HG02763 (cell line): ENCODE data around the gene APPL2.
"Not testable (repeated sequence)": the region's sequence is repeated elsewhere in the genome, so short reads cannot be mapped to it uniquely, and the experiment has no call there.

Experiments used
- ATAC-seq: cut with Tn5 transposase; IDR thresholded peaks from one replicate; pipeline ENCODE4 v1.9.1; 2021; ENCODE audit warnings: mild to moderate bottlenecking, moderate library complexity; ENCODE audit not compliant: unreplicated experiment

APPL2 gene

GRCh38 chr12:105257321-105257728 lies 21.4 kb upstream of the APPL2 start:
- no peak for ATAC-seq

GRCh38 chr12:105256921-105257320 lies 20.9 kb upstream of the APPL2 start:
- ATAC-seq = no peak

- not testable (repeated sequence) for ATAC-seq
Measured at GRCh38 chr12:105256431-105256830, 20.5 kb upstream of the APPL2 start.

GRCh38 chr12:105256011-105256410 lies 20.0 kb upstream of the APPL2 start:
- no peak for ATAC-seq

GRCh38 chr12:105253866-105254513 lies 18.0 kb upstream of the APPL2 start:
- no peak for ATAC-seq

- ATAC-seq = no peak
Measured at GRCh38 chr12:105252901-105253300, 16.9 kb upstream of the APPL2 start.

GRCh38 chr12:105245776-105246427 lies 9.9 kb upstream of the APPL2 start:
- ATAC-seq = not testable (repeated sequence)

GRCh38 chr12:105245291-105245690 lies 9.3 kb upstream of the APPL2 start:
- no peak for ATAC-seq

- ATAC-seq = no peak
Measured at GRCh38 chr12:105240228-105240627, 4.3 kb upstream of the APPL2 start.

- no peak for ATAC-seq
Measured at GRCh38 chr12:105239304-105239703, 3.3 kb upstream of the APPL2 start.

GRCh38 chr12:105237666-105238065 lies 1.7 kb upstream of the APPL2 start:
- no peak for ATAC-seq

GRCh38 chr12:105235281-105235731 lies 668 bp downstream of the APPL2 start:
- no peak for ATAC-seq

- ATAC-seq = no peak
Measured at GRCh38 chr12:105234197-105234596, 1.8 kb downstream of the APPL2 start.

- ATAC-seq = no peak
Measured at GRCh38 chr12:105233041-105233905, 2.7 kb downstream of the APPL2 start.

GRCh38 chr12:105231396-105231795 lies 4.6 kb downstream of the APPL2 start:
- ATAC-seq = no peak

GRCh38 chr12:105229371-105229770 lies 6.6 kb downstream of the APPL2 start:
- no peak for ATAC-seq

GRCh38 chr12:105228966-105229365 lies 7.0 kb downstream of the APPL2 start:
- no peak for ATAC-seq

GRCh38 chr12:105228494-105228893 lies 7.5 kb downstream of the APPL2 start:
- no peak for ATAC-seq

GRCh38 chr12:105227879-105228278 lies 8.1 kb downstream of the APPL2 start:
- ATAC-seq = no peak

GRCh38 chr12:105226219-105226618 lies 9.8 kb downstream of the APPL2 start:
- ATAC-seq = no peak

GRCh38 chr12:105225505-105226015 lies 10.4 kb downstream of the APPL2 start:
- no peak for ATAC-seq
